Uterine smooth muscle cell (primary cell): ENCODE results near the gene EML4. TPM values are rescaled to one million over a fixed set of nuclear protein-coding genes. Genes with fewer than 3 reads are reported as not detected.

Experiments used
- total RNA-seq: library from RNA; depleted of rRNA; stranded (reverse); fragments of >200 nt; gene quantifications from 2 replicates; pipeline ENCODE4 v1.2.3, GENCODE V29; 2014

Gene EML4, protein sequence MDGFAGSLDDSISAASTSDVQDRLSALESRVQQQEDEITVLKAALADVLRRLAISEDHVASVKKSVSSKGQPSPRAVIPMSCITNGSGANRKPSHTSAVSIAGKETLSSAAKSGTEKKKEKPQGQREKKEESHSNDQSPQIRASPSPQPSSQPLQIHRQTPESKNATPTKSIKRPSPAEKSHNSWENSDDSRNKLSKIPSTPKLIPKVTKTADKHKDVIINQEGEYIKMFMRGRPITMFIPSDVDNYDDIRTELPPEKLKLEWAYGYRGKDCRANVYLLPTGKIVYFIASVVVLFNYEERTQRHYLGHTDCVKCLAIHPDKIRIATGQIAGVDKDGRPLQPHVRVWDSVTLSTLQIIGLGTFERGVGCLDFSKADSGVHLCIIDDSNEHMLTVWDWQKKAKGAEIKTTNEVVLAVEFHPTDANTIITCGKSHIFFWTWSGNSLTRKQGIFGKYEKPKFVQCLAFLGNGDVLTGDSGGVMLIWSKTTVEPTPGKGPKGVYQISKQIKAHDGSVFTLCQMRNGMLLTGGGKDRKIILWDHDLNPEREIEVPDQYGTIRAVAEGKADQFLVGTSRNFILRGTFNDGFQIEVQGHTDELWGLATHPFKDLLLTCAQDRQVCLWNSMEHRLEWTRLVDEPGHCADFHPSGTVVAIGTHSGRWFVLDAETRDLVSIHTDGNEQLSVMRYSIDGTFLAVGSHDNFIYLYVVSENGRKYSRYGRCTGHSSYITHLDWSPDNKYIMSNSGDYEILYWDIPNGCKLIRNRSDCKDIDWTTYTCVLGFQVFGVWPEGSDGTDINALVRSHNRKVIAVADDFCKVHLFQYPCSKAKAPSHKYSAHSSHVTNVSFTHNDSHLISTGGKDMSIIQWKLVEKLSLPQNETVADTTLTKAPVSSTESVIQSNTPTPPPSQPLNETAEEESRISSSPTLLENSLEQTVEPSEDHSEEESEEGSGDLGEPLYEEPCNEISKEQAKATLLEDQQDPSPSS
- total RNA-seq: 43.9 and 56.4 TPM in 2 replicates

DNA sequence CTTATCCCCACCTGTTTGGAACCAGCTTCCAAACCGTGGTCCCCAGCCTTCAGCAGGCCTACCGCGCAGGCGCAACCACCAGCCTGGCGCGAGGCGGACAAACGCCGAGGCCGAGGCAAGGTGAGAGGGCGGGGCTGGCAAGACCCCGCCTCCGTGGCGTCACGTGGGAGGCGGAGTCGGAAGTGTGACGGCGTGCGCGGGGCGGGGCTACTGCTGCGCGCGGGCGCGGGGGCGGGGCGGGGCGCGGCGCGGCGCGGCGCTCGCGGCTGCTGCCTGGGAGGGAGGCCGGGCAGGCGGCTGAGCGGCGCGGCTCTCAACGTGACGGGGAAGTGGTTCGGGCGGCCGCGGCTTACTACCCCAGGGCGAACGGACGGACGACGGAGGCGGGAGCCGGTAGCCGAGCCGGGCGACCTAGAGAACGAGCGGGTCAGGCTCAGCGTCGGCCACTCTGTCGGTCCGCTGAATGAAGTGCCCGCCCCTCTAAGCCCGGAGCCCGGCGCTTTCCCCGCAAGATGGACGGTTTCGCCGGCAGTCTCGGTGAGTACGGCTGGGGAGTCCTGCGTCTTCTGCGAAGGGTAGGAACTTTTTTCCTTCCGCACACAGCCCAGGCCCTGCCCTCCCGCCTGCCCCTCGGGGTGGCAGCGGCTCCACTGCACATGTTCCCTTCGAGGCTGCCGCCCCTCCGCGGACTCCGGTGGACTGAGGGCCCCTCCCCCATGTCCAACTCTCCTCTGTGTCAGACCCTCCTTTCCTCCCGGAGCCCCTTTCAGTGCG, at the start of gene EML4:
TSS of gene EML4 (plus strand) at position 254 of the 774 bp plus-strand sequence. CDS start at position 513, 259 bp downstream.

DNA sequence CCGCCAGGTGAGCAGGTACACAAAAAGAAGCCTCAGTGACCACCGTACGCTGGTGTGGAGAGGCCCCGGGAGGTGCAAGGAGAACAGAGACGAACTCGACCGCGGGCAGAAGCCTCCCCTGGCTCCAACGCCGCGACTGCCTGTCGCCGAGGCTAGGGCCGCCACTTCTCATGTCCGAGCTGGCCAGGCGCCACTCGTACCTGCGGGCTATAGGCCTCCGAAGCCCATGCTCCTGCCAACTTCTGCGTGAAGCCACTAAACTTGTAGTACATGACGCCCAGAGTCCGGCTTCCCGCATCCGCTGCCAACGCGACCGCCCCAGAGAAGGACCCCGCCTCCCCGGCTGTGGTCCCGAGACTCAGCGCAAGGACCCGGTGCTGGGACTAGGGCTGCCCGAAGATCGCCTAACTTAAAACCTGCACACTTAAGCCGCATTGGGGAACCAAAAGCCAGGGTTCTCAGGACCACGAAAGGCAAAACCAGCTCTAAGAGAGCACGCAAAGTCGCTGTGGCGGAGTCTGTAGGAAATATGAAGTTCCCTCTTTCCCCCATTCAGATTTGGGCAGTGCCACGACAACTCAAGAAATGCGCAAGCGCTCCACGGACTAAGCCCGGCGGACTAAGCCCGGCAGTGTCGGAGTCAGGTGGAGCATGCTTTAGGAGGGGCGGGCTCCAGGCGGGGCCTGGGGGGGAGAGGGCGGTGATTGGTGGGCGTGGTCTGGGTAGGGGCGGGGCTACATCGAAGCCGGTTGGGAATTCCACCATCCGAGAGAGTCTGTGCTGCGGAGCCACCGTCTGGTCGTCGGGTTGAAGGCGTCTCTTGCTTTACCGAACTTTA, 192.0 kb downstream of the EML4 start, which contains the start of gene COX7A2L:
TSS of gene COX7A2L (minus strand) at position 328 of the 838 bp plus-strand sequence. CDS start at position 272, 56 bp downstream.

Other genes with a start within 250 kb of the EML4 start
- gene PKDCC, start 121.3 kb upstream of the EML4 start, total RNA-seq: 55.4 and 56.6 TPM in 2 replicates
- gene COX7A2L, start 191.9 kb downstream of the EML4 start, total RNA-seq: 243 and 308 TPM in 2 replicates